Measurements from ENCODE around the gene CMPK2. TPM values are rescaled to one million over a fixed set of nuclear protein-coding genes. Genes with fewer than 3 reads are reported as not detected.

CMPK2 gene
- polyA plus RNA-seq, 1 experiment: not detected

GRCh38 chr2:6845312-6845711 is 20.4 kb downstream of the CMPK2 start:
- POLR2A ChIA-PET: no interaction called here
- no peak for DNase-seq (ENCODE audit: low read depth, low spot score)
- Histone ChIP-seq H3K27me3 (ENCODE audit: control insufficient read depth, insufficient read depth, low read length) (no peaks in the 10 kb centered on the region), H3K9me3 (ENCODE audit: control insufficient read depth, insufficient read depth, low read length) (peaks cover 21% of the 10 kb centered on the region), H3K4me3 (ENCODE audit: low read depth, low read length) (no peak overlapping the region), H3K27ac (ENCODE audit: low read depth, low read length) (no peak overlapping the region)
- no peak for TF ChIP-seq CTCF (IDR thresholded peaks at IDR 0.05; ENCODE audit: low read depth, low read length)
- CTCF ChIA-PET: no interaction called here

GRCh38 chr2:6841537-6842287 is 24.0 kb downstream of the CMPK2 start:
- ChIA-PET CTCF (no interaction called here), POLR2A (no interaction called here)
- TF ChIP-seq CTCF (IDR thresholded peaks at IDR 0.05; ENCODE audit: low read depth, low read length): no peak

GRCh38 chr2:6838673-6839319 is 26.9 kb downstream of the CMPK2 start:
- no peak for TF ChIP-seq CTCF (IDR thresholded peaks at IDR 0.05; ENCODE audit: low read depth, low read length)
- DNase-seq (ENCODE audit: low read depth, low spot score): no peak
- POLR2A ChIA-PET: no interaction called here
- Histone ChIP-seq H3K4me3 (ENCODE audit: low read depth, low read length) (no peak overlapping the region), H3K27ac (ENCODE audit: low read depth, low read length) (no peak overlapping the region), H3K27me3 (ENCODE audit: control insufficient read depth, insufficient read depth, low read length) (no peaks in the 10 kb centered on the region), H3K9me3 (ENCODE audit: control insufficient read depth, insufficient read depth, low read length) (peaks cover 5% of the 10 kb centered on the region; the same call in 1 of the 2 replicates)
- CTCF ChIA-PET: no interaction called here

More at GRCh38 chr2:6841537-6842287, 24.0 kb downstream of the CMPK2 start:
- Histone ChIP-seq H3K9me3 (ENCODE audit: control insufficient read depth, insufficient read depth, low read length) (peaks cover 17% of the 10 kb centered on the region), H3K27ac (ENCODE audit: low read depth, low read length) (no peak overlapping the region), H3K27me3 (ENCODE audit: control insufficient read depth, insufficient read depth, low read length) (no peaks in the 10 kb centered on the region), H3K4me3 (ENCODE audit: low read depth, low read length) (no peak overlapping the region)
- no peak for DNase-seq (ENCODE audit: low read depth, low spot score)

- H3K9me3 ChIP-seq (ENCODE audit: control insufficient read depth, insufficient read depth, low read length): no peaks in the 10 kb centered on the region
- H3K4me3 ChIP-seq (ENCODE audit: low read depth, low read length): no peak overlapping the region
- H3K27ac ChIP-seq (ENCODE audit: low read depth, low read length): no peak overlapping the region
- H3K27me3 ChIP-seq (ENCODE audit: control insufficient read depth, insufficient read depth, low read length): no peaks in the 10 kb centered on the region
- TF ChIP-seq CTCF (IDR thresholded peaks at IDR 0.05; ENCODE audit: low read depth, low read length): no peak
- CTCF ChIA-PET: no interaction called here
- POLR2A ChIA-PET: no interaction called here
- no peak for DNase-seq (ENCODE audit: low read depth, low spot score)
Measured at GRCh38 chr2:6835467-6835866, 30.2 kb downstream of the CMPK2 start.

- ChIA-PET POLR2A (no interaction called here), CTCF (no interaction called here)
- Histone ChIP-seq H3K27ac (ENCODE audit: low read depth, low read length) (no peak overlapping the region), H3K9me3 (ENCODE audit: control insufficient read depth, insufficient read depth, low read length) (no peaks in the 10 kb centered on the region), H3K4me3 (ENCODE audit: low read depth, low read length) (no peak overlapping the region), H3K27me3 (ENCODE audit: control insufficient read depth, insufficient read depth, low read length) (no peaks in the 10 kb centered on the region)
- no peak for TF ChIP-seq CTCF (IDR thresholded peaks at IDR 0.05; ENCODE audit: low read depth, low read length)
- DNase-seq (ENCODE audit: low read depth, low spot score): no peak
Measured at GRCh38 chr2:6834163-6834562, 31.5 kb downstream of the CMPK2 start.

Data from AG04450 (cell line).